ENCODE data around the gene ARHGAP19.
A peak's percentile ranks its signal among the peaks of the same experiment; 100 is the strongest.
"Not testable (repeated sequence)": the region's sequence is repeated elsewhere in the genome, so short reads cannot be mapped to it uniquely, and the experiment has no call there.

The ARHGAP19 gene

GRCh38 chr10:97307866-97308780, 15.7 kb upstream of the ARHGAP19 start:
- H3K27ac Mint-ChIP-seq: no peak overlapping the region
- ATAC-seq (no peak), DNase-seq (ENCODE audit: low spot score in 2 of 2) (no peak)
- no peak overlapping the region for H3K4me3 Mint-ChIP-seq
- no peaks in the 10 kb centered on the region for H3K9me3 Mint-ChIP-seq
- H3K36me3 Mint-ChIP-seq: no peaks in the 10 kb centered on the region
- no peaks in the 10 kb centered on the region for H3K4me1 Mint-ChIP-seq

GRCh38 chr10:97307441-97307840, 15.0 kb upstream of the ARHGAP19 start:
- H3K36me3 Mint-ChIP-seq: no peaks in the 10 kb centered on the region
- no peak overlapping the region for H3K27ac Mint-ChIP-seq
- no peaks in the 10 kb centered on the region for H3K4me1 Mint-ChIP-seq
- no peak overlapping the region for H3K4me3 Mint-ChIP-seq
- no peaks in the 10 kb centered on the region for H3K9me3 Mint-ChIP-seq
- ATAC-seq: no peak
- DNase-seq (ENCODE audit: low spot score in 2 of 2): no peak

- Mint-ChIP-seq H3K9me3 (no peaks in the 10 kb centered on the region), H3K4me1 (no peaks in the 10 kb centered on the region), H3K36me3 (no peaks in the 10 kb centered on the region), H3K27ac (no peak overlapping the region), H3K4me3 (no peak overlapping the region)
- DNase-seq (ENCODE audit: low spot score in 2 of 2): no peak
- no peak for ATAC-seq
Observed at GRCh38 chr10:97302088-97302791, 9.8 kb upstream of the ARHGAP19 start.

GRCh38 chr10:97300980-97301379, 8.5 kb upstream of the ARHGAP19 start:
- no peak overlapping the region for H3K27ac Mint-ChIP-seq
- H3K4me3 Mint-ChIP-seq: no peak overlapping the region
- no peak for DNase-seq (ENCODE audit: low spot score in 2 of 2)
- H3K36me3 Mint-ChIP-seq: no peaks in the 10 kb centered on the region
- no peaks in the 10 kb centered on the region for H3K4me1 Mint-ChIP-seq
- no peak for ATAC-seq
- no peaks in the 10 kb centered on the region for H3K9me3 Mint-ChIP-seq

- no peaks in the 10 kb centered on the region for H3K9me3 Mint-ChIP-seq
- ATAC-seq (no peak), DNase-seq (ENCODE audit: low spot score in 2 of 2) (no peak)
- no peak overlapping the region for H3K4me3 Mint-ChIP-seq
- H3K4me1 Mint-ChIP-seq: no peaks in the 10 kb centered on the region
- H3K27ac Mint-ChIP-seq: no peak overlapping the region
- H3K36me3 Mint-ChIP-seq: no peaks in the 10 kb centered on the region
Observed at GRCh38 chr10:97298223-97298571, 5.8 kb upstream of the ARHGAP19 start.

- H3K27ac Mint-ChIP-seq: no peak overlapping the region
- peaks cover 3% of the 10 kb centered on the region for H3K36me3 Mint-ChIP-seq
- DNase-seq (ENCODE audit: low spot score in 2 of 2): no peak
- H3K9me3 Mint-ChIP-seq: no peaks in the 10 kb centered on the region
- no peak overlapping the region for H3K4me3 Mint-ChIP-seq
- ATAC-seq: no peak
- H3K4me1 Mint-ChIP-seq: no peaks in the 10 kb centered on the region
Observed at GRCh38 chr10:97297556-97298222, 5.3 kb upstream of the ARHGAP19 start.

- Mint-ChIP-seq H3K36me3 (peaks cover 19% of the 10 kb centered on the region), H3K9me3 (no peaks in the 10 kb centered on the region), H3K27ac (peak overlapping the region; percentile 84), H3K4me1 (peaks cover 25% of the 10 kb centered on the region), H3K4me3 (peak overlapping the region; percentile 73)
- ATAC-seq: no peak
- DNase-seq (ENCODE audit: low spot score in 2 of 2): no peak
Observed at GRCh38 chr10:97292862-97293198, 393 bp upstream of the ARHGAP19 start.

- Mint-ChIP-seq H3K27ac (peak overlapping the region; percentile 84), H3K36me3 (peaks cover 28% of the 10 kb centered on the region), H3K9me3 (no peaks in the 10 kb centered on the region), H3K4me3 (peak overlapping the region; percentile 73), H3K4me1 (peaks cover 25% of the 10 kb centered on the region)
- no peak for DNase-seq (ENCODE audit: low spot score in 2 of 2)
- no peak for ATAC-seq
Observed at GRCh38 chr10:97291357-97292096, 910 bp downstream of the ARHGAP19 start.

- not testable (repeated sequence) for DNase-seq (ENCODE audit: low spot score in 2 of 2); ATAC-seq; H3K9me3 Mint-ChIP-seq; H3K27ac Mint-ChIP-seq; H3K4me3 Mint-ChIP-seq
- Mint-ChIP-seq H3K4me1 (peaks cover 25% of the 10 kb centered on the region), H3K36me3 (peaks cover 36% of the 10 kb centered on the region)
Observed at GRCh38 chr10:97290576-97291356, 1.7 kb downstream of the ARHGAP19 start.

GRCh38 chr10:97290076-97290475, 2.4 kb downstream of the ARHGAP19 start:
- not testable (repeated sequence) for DNase-seq (ENCODE audit: low spot score in 2 of 2); ATAC-seq; H3K27ac Mint-ChIP-seq; H3K9me3 Mint-ChIP-seq; H3K4me3 Mint-ChIP-seq
- H3K36me3 Mint-ChIP-seq: peaks cover 38% of the 10 kb centered on the region
- H3K4me1 Mint-ChIP-seq: peaks cover 25% of the 10 kb centered on the region

GRCh38 chr10:97280783-97281182, 11.7 kb downstream of the ARHGAP19 start:
- peaks cover 8% of the 10 kb centered on the region for H3K36me3 Mint-ChIP-seq
- no peak overlapping the region for H3K4me3 Mint-ChIP-seq
- no peaks in the 10 kb centered on the region for H3K4me1 Mint-ChIP-seq
- ATAC-seq: peak; percentile 55
- no peak for DNase-seq (ENCODE audit: low spot score in 2 of 2)
- no peak overlapping the region for H3K27ac Mint-ChIP-seq
- no peaks in the 10 kb centered on the region for H3K9me3 Mint-ChIP-seq

GRCh38 chr10:97279121-97279815, 13.2 kb downstream of the ARHGAP19 start:
- Mint-ChIP-seq H3K4me3 (no peak overlapping the region), H3K9me3 (no peaks in the 10 kb centered on the region), H3K4me1 (no peaks in the 10 kb centered on the region), H3K27ac (no peak overlapping the region), H3K36me3 (peaks cover 6% of the 10 kb centered on the region)
- ATAC-seq (no peak), DNase-seq (ENCODE audit: low spot score in 2 of 2) (no peak)

GRCh38 chr10:97278491-97278989, 13.9 kb downstream of the ARHGAP19 start:
- Mint-ChIP-seq H3K27ac (no peak overlapping the region), H3K9me3 (no peaks in the 10 kb centered on the region), H3K4me1 (no peaks in the 10 kb centered on the region), H3K4me3 (no peak overlapping the region), H3K36me3 (peaks cover 6% of the 10 kb centered on the region)
- no peak for DNase-seq (ENCODE audit: low spot score in 2 of 2)
- peak; percentile 58 for ATAC-seq

- Mint-ChIP-seq H3K36me3 (peaks cover 6% of the 10 kb centered on the region), H3K27ac (no peak overlapping the region), H3K4me1 (no peaks in the 10 kb centered on the region), H3K9me3 (no peaks in the 10 kb centered on the region), H3K4me3 (no peak overlapping the region)
- ATAC-seq (no peak), DNase-seq (ENCODE audit: low spot score in 2 of 2) (no peak)
Observed at GRCh38 chr10:97277551-97277950, 14.9 kb downstream of the ARHGAP19 start.

Data from stimulated activated effector memory CD8-positive, alpha-beta T cell treated with anti-CD3 and anti-CD28 coated beads, Interleukin-12 subunit alpha, Interleukin-12 subunit beta, amount 100 ng/mL, for 72 hours (primary cell).